ENCODE measurements around the gene CAMTA1. TPM values are rescaled to one million over a fixed set of nuclear protein-coding genes. Genes with fewer than 3 reads are reported as not detected.

The CAMTA1 gene
- total and polyA plus RNA-seq, 4 donors = 48.1 to 140 (median 52.3) TPM

- peaks cover 0 to 3% (median 2%) of the 10 kb centered on the region in 4 donors for H3K9me3 ChIP-seq (ENCODE audit: control insufficient read depth in 4 of 4, insufficient read depth in 3 of 4, low read length in 3 of 4)
- no peaks in the 10 kb centered on the region for H3K4me1 ChIP-seq (ENCODE audit: control insufficient read depth in 5 of 5, insufficient read depth in 5 of 5, low read length in 5 of 5)
- peaks cover 6 to 37% (median 24%) of the 10 kb centered on the region in 4 donors for H3K36me3 ChIP-seq (ENCODE audit: control insufficient read depth in 4 of 4, insufficient read depth in 4 of 4, low read length in 4 of 4)
- 14 to 28% methylated on average over 1 of the region's 1 CpG for WGBS, 2 donors
- H3K4me3 ChIP-seq = no peak overlapping the region
- TF ChIP-seq, protein P1, sequence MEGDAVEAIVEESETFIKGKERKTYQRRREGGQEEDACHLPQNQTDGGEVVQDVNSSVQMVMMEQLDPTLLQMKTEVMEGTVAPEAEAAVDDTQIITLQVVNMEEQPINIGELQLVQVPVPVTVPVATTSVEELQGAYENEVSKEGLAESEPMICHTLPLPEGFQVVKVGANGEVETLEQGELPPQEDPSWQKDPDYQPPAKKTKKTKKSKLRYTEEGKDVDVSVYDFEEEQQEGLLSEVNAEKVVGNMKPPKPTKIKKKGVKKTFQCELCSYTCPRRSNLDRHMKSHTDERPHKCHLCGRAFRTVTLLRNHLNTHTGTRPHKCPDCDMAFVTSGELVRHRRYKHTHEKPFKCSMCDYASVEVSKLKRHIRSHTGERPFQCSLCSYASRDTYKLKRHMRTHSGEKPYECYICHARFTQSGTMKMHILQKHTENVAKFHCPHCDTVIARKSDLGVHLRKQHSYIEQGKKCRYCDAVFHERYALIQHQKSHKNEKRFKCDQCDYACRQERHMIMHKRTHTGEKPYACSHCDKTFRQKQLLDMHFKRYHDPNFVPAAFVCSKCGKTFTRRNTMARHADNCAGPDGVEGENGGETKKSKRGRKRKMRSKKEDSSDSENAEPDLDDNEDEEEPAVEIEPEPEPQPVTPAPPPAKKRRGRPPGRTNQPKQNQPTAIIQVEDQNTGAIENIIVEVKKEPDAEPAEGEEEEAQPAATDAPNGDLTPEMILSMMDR (IDR thresholded peaks at IDR 0.05; ENCODE audit: control extremely low read depth, extremely low read depth) = no peak
- peak in 2 of 3 donors; percentile 23 to 31 for DNase-seq
- ATAC-seq (ENCODE audit: insufficient read depth, low FRiP score) = no peak
- no peak overlapping the region for H3K27ac ChIP-seq (ENCODE audit: low read depth in 1 of 2, low read length in 1 of 2)
- H3K27me3 ChIP-seq (ENCODE audit: control insufficient read depth in 3 of 3, insufficient read depth in 3 of 3, low read length in 2 of 3) = no peaks in the 10 kb centered on the region
- H3K9ac ChIP-seq (ENCODE audit: insufficient read depth in 1 of 2, low read length in 2 of 2) = no peak overlapping the region
Observed at GRCh38 chr1:7808253-7808844, 1023.1 kb downstream of the CAMTA1 start.

DNA sequence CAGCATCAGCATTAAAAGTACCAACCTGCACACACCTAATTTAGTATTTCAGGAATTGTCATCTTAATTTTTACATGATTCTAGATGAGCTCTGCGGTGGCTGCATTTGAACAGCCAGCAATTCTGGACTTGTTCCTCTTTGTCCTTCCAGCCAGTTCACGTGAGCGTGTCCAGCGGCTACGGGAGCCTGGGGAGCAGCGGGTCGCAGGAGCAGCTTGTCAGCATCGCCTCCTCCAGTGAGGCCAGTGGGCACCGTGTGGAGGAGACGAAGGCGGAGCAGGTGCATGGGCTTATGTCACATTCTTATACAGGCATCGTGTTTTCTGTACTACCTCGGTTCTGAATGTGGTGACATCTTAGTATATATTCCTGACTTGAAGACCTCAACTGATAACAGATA is 1024.5 kb downstream of the CAMTA1 start:
- H3K27me3 ChIP-seq (ENCODE audit: control insufficient read depth in 3 of 3, insufficient read depth in 3 of 3, low read length in 2 of 3) = no peaks in the 10 kb centered on the region
- no peak overlapping the region for H3K9ac ChIP-seq (ENCODE audit: insufficient read depth in 1 of 2, low read length in 2 of 2)
- H3K4me3 ChIP-seq = no peak overlapping the region
- H3K27ac ChIP-seq (ENCODE audit: low read depth in 1 of 2, low read length in 1 of 2) = no peak overlapping the region
- ATAC-seq (ENCODE audit: insufficient read depth, low FRiP score) = no peak
- peaks cover 11 to 31% (median 27%) of the 10 kb centered on the region in 4 donors for H3K36me3 ChIP-seq (ENCODE audit: control insufficient read depth in 4 of 4, insufficient read depth in 4 of 4, low read length in 4 of 4)
- H3K9me3 ChIP-seq (ENCODE audit: control insufficient read depth in 4 of 4, insufficient read depth in 3 of 4, low read length in 3 of 4) = peaks cover 0 to 9% (median 5%) of the 10 kb centered on the region in 4 donors
- WGBS, 2 donors = 95% methylated on average over 13 of the region's 13 CpGs
- H3K4me1 ChIP-seq (ENCODE audit: control insufficient read depth in 5 of 5, insufficient read depth in 5 of 5, low read length in 5 of 5) = no peaks in the 10 kb centered on the region
- TF ChIP-seq, protein P1 (IDR thresholded peaks at IDR 0.05; ENCODE audit: control extremely low read depth, extremely low read depth) = no peak
- DNase-seq = no peak

GRCh38 chr1:7810395-7810794 is 1025.1 kb downstream of the CAMTA1 start:
- no peaks in the 10 kb centered on the region for H3K4me1 ChIP-seq (ENCODE audit: control insufficient read depth in 5 of 5, insufficient read depth in 5 of 5, low read length in 5 of 5)
- no peaks in the 10 kb centered on the region for H3K27me3 ChIP-seq (ENCODE audit: control insufficient read depth in 3 of 3, insufficient read depth in 3 of 3, low read length in 2 of 3)
- peaks cover 11 to 27% (median 24%) of the 10 kb centered on the region in 4 donors for H3K36me3 ChIP-seq (ENCODE audit: control insufficient read depth in 4 of 4, insufficient read depth in 4 of 4, low read length in 4 of 4)
- H3K27ac ChIP-seq (ENCODE audit: low read depth in 1 of 2, low read length in 1 of 2) = no peak overlapping the region
- WGBS, 2 donors = 83 to 86% methylated on average over 7 of the region's 7 CpGs
- ATAC-seq (ENCODE audit: insufficient read depth, low FRiP score) = no peak
- H3K9me3 ChIP-seq (ENCODE audit: control insufficient read depth in 4 of 4, insufficient read depth in 3 of 4, low read length in 3 of 4) = peaks cover 0 to 9% (median 5%) of the 10 kb centered on the region in 4 donors
- no peak overlapping the region for H3K9ac ChIP-seq (ENCODE audit: insufficient read depth in 1 of 2, low read length in 2 of 2)
- TF ChIP-seq, protein P1 (IDR thresholded peaks at IDR 0.05; ENCODE audit: control extremely low read depth, extremely low read depth) = no peak
- no peak overlapping the region for H3K4me3 ChIP-seq
- DNase-seq = no peak

- Histone ChIP-seq H3K4me3 (no peak overlapping the region), H3K27ac (ENCODE audit: low read depth in 1 of 2, low read length in 1 of 2) (no peak overlapping the region), H3K9ac (ENCODE audit: insufficient read depth in 1 of 2, low read length in 2 of 2) (no peak overlapping the region), H3K36me3 (ENCODE audit: control insufficient read depth in 4 of 4, insufficient read depth in 4 of 4, low read length in 4 of 4) (peaks cover 11 to 23% (median 20%) of the 10 kb centered on the region in 4 donors), H3K4me1 (ENCODE audit: control insufficient read depth in 5 of 5, insufficient read depth in 5 of 5, low read length in 5 of 5) (no peaks in the 10 kb centered on the region), H3K9me3 (ENCODE audit: control insufficient read depth in 4 of 4, insufficient read depth in 3 of 4, low read length in 3 of 4) (peaks cover 0 to 9% (median 5%) of the 10 kb centered on the region in 4 donors), H3K27me3 (ENCODE audit: control insufficient read depth in 3 of 3, insufficient read depth in 3 of 3, low read length in 2 of 3) (no peaks in the 10 kb centered on the region)
- WGBS, 2 donors = 77 to 92% methylated on average over 6 of the region's 6 CpGs
- DNase-seq (no peak), ATAC-seq (ENCODE audit: insufficient read depth, low FRiP score) (no peak)
- TF ChIP-seq, protein P1 (IDR thresholded peaks at IDR 0.05; ENCODE audit: control extremely low read depth, extremely low read depth) = no peak
Observed at GRCh38 chr1:7811476-7811875, 1026.2 kb downstream of the CAMTA1 start.

Measured in lung (tissue), 12 donors.